Middle frontal gyrus (tissue), 1 donor: ENCODE results near the gene CCDC136.

ENCODE experiments used
- DNase-seq: peaks from one replicate; pipeline ENCODE4 v3.0.0-alpha.2; 2015; ENCODE audit warnings: low spot score; ENCODE audit errors: extremely low spot score

CCDC136 gene

GRCh38 chr7:128831178-128831993, 39.6 kb downstream of the CCDC136 start:
- no peak for DNase-seq

- DNase-seq = no peak
Observed at GRCh38 chr7:128831994-128832879, 40.5 kb downstream of the CCDC136 start.

- DNase-seq = no peak
Observed at GRCh38 chr7:128832880-128833147, 41.0 kb downstream of the CCDC136 start.

- DNase-seq = peak; percentile 47
Observed at GRCh38 chr7:128833148-128833945, 41.6 kb downstream of the CCDC136 start.

- no peak for DNase-seq
Observed at GRCh38 chr7:128833946-128834325, 42.2 kb downstream of the CCDC136 start.

GRCh38 chr7:128835231-128835751, 43.5 kb downstream of the CCDC136 start:
- DNase-seq = no peak

GRCh38 chr7:128835790-128836641, 44.2 kb downstream of the CCDC136 start:
- no peak for DNase-seq

- peak; percentile 33 for DNase-seq
Observed at GRCh38 chr7:128836729-128837348, 45.1 kb downstream of the CCDC136 start.

- no peak for DNase-seq
Observed at GRCh38 chr7:128837521-128837921, 45.8 kb downstream of the CCDC136 start.

GRCh38 chr7:128838109-128838779, 46.5 kb downstream of the CCDC136 start:
- DNase-seq = no peak

GRCh38 chr7:128838981-128839731, 47.4 kb downstream of the CCDC136 start:
- no peak for DNase-seq

- DNase-seq = no peak
Observed at GRCh38 chr7:128839751-128840177, 48.0 kb downstream of the CCDC136 start.

GRCh38 chr7:128840326-128841170, 48.8 kb downstream of the CCDC136 start:
- no peak for DNase-seq

GRCh38 chr7:128841171-128841690, 49.5 kb downstream of the CCDC136 start:
- no peak for DNase-seq

- DNase-seq = no peak
Observed at GRCh38 chr7:128841921-128842673, 50.3 kb downstream of the CCDC136 start.

GRCh38 chr7:128842674-128843641, 51.2 kb downstream of the CCDC136 start:
- no peak for DNase-seq
